Activated T-helper 1 cell treated with anti-CD3 and anti-CD28 coated beads, Interleukin-2, amount 50 U/mL, for 16 hours (primary cell): ENCODE measurements around the gene FAM174B.

Source experiments
- DNase-seq, 2 donors: peaks; one replicate each; pipeline ENCODE4 v3.0.0-alpha.2; 2020; ENCODE audit warnings: low read depth in 1 of 2, low spot score in 1 of 2

FAM174B gene

GRCh38 chr15:92602267-92602593 lies 53.3 kb downstream of the FAM174B start:
- no peak for DNase-seq

- DNase-seq: no peak
These were observed 53.8 kb downstream of the FAM174B start for GRCh38 chr15:92601592-92602266.

- no peak for DNase-seq
These were observed 54.7 kb downstream of the FAM174B start for GRCh38 chr15:92600856-92601255.

- DNase-seq: no peak
These were observed 56.1 kb downstream of the FAM174B start for GRCh38 chr15:92599394-92599970.

GRCh38 chr15:92597548-92597947 lies 58.0 kb downstream of the FAM174B start:
- DNase-seq: no peak

GRCh38 chr15:92596623-92597022 lies 59.0 kb downstream of the FAM174B start:
- no peak for DNase-seq

- no peak for DNase-seq
These were observed 59.8 kb downstream of the FAM174B start for GRCh38 chr15:92595506-92596381.

GRCh38 chr15:92591275-92591674 lies 64.3 kb downstream of the FAM174B start:
- no peak for DNase-seq

- no peak for DNase-seq
These were observed 68.6 kb downstream of the FAM174B start for GRCh38 chr15:92586966-92587365.

GRCh38 chr15:92586383-92586942 lies 69.1 kb downstream of the FAM174B start:
- no peak for DNase-seq

GRCh38 chr15:92584105-92584504 lies 71.5 kb downstream of the FAM174B start:
- DNase-seq: no peak

GRCh38 chr15:92583096-92584034 lies 72.2 kb downstream of the FAM174B start:
- DNase-seq: no peak

GRCh38 chr15:92582206-92582605 lies 73.4 kb downstream of the FAM174B start:
- no peak for DNase-seq

- DNase-seq: no peak
These were observed 74.6 kb downstream of the FAM174B start for GRCh38 chr15:92580933-92581445.

- no peak for DNase-seq
These were observed 75.1 kb downstream of the FAM174B start for GRCh38 chr15:92580521-92580920.

GRCh38 chr15:92579931-92580470 lies 75.6 kb downstream of the FAM174B start:
- DNase-seq: no peak

- no peak for DNase-seq
These were observed 76.1 kb downstream of the FAM174B start for GRCh38 chr15:92579486-92579885.

GRCh38 chr15:92578096-92578835 lies 77.3 kb downstream of the FAM174B start:
- DNase-seq: no peak

- no peak for DNase-seq
These were observed 78.9 kb downstream of the FAM174B start for GRCh38 chr15:92576597-92577200.
